HEK293 (cell line): ENCODE measurements around the gene JADE3.

Experiments
- BCL11B ChIP-seq: fragments of 450-650 bp; formaldehyde crosslinking; IDR thresholded peaks from 2 replicates; pipeline ENCODE4 v1.5.1; 2016; ENCODE audit warnings: low read depth, missing biosample characterization, missing genetic modification characterization
- FEZF1 ChIP-seq: fragments of 450-650 bp; formaldehyde crosslinking; IDR thresholded peaks from 2 replicates; pipeline ENCODE4 v1.5.1; 2016; ENCODE audit warnings: missing biosample characterization, missing genetic modification characterization
- GLI2 ChIP-seq: fragments of 450-650 bp; formaldehyde crosslinking; IDR thresholded peaks from 2 replicates; pipeline ENCODE4; 2017; ENCODE audit warnings: missing biosample characterization, missing genetic modification characterization, low read depth, borderline replicate concordance
- KLF1 ChIP-seq: fragments of 450-650 bp; formaldehyde crosslinking; IDR thresholded peaks from 2 replicates; pipeline ENCODE4 v1.5.1; 2016; ENCODE audit warnings: missing biosample characterization, missing genetic modification characterization
- OVOL3 ChIP-seq: fragments of 450-650 bp; formaldehyde crosslinking; IDR thresholded peaks from 2 replicates; pipeline ENCODE4 v1.5.1; 2016; ENCODE audit warnings: missing biosample characterization, missing genetic modification characterization
- PRDM2 ChIP-seq: fragments of 450-650 bp; formaldehyde crosslinking; IDR thresholded peaks from 2 replicates; pipeline ENCODE4 v1.5.1; 2016; ENCODE audit warnings: missing biosample characterization, missing genetic modification characterization, borderline replicate concordance
- YY1 ChIP-seq: fragments of 450-650 bp; formaldehyde crosslinking; IDR thresholded peaks from 2 replicates; pipeline ENCODE4 v1.5.1; 2018; ENCODE audit warnings: missing biosample characterization, missing genetic modification characterization
- ZBTB20 ChIP-seq: fragments of 450-650 bp; formaldehyde crosslinking; IDR thresholded peaks from 2 replicates; pipeline ENCODE4 v1.5.1; 2016; ENCODE audit warnings: missing biosample characterization, missing genetic modification characterization
- ZBTB26 ChIP-seq: fragments of 450-650 bp; formaldehyde crosslinking; optimal IDR thresholded peaks from 2 replicates; pipeline ENCODE3; 2016; ENCODE audit warnings: missing biosample characterization, mild to moderate bottlenecking, missing genetic modification characterization
- ZFP69B ChIP-seq: fragments of 450-650 bp; formaldehyde crosslinking; IDR thresholded peaks from 2 replicates; pipeline ENCODE4 v1.5.1; 2016; ENCODE audit warnings: missing biosample characterization, missing genetic modification characterization
- ZIC2 ChIP-seq: fragments of 450-650 bp; formaldehyde crosslinking; IDR thresholded peaks from 2 replicates; pipeline ENCODE4 v1.5.1; 2016; ENCODE audit warnings: missing biosample characterization, missing genetic modification characterization
- ZNF138 ChIP-seq: fragments of 450-650 bp; formaldehyde crosslinking; IDR thresholded peaks from 2 replicates; pipeline ENCODE4 v1.5.1; 2016; ENCODE audit warnings: missing biosample characterization, missing genetic modification characterization, borderline replicate concordance
- ZNF146 ChIP-seq: fragments of 450-650 bp; formaldehyde crosslinking; IDR thresholded peaks from 2 replicates; pipeline ENCODE4 v1.5.1; 2016; ENCODE audit warnings: missing biosample characterization, missing genetic modification characterization
- ZNF398 ChIP-seq: fragments of 450-650 bp; formaldehyde crosslinking; IDR thresholded peaks from 2 replicates; pipeline ENCODE4 v1.5.1; 2017; ENCODE audit warnings: missing biosample characterization, missing genetic modification characterization
- ZNF514 ChIP-seq: fragments of 450-650 bp; formaldehyde crosslinking; IDR thresholded peaks from 2 replicates; pipeline ENCODE4 v1.5.1; 2016; ENCODE audit warnings: missing biosample characterization, missing genetic modification characterization
- ZNF76 ChIP-seq: fragments of 450-650 bp; formaldehyde crosslinking; IDR thresholded peaks from 2 replicates; pipeline ENCODE4; 2016; ENCODE audit warnings: low read depth, missing biosample characterization, missing genetic modification characterization, borderline replicate concordance
- ZXDB ChIP-seq: fragments of 450-650 bp; formaldehyde crosslinking; IDR thresholded peaks from 2 replicates; pipeline ENCODE4 v1.5.1; 2016; ENCODE audit warnings: missing biosample characterization, missing genetic modification characterization
- TF ChIP-seq, protein P1 (sequence below): fragments of 450-650 bp; formaldehyde crosslinking; IDR thresholded peaks from 2 replicates; pipeline ENCODE4 v1.5.1; 2016; ENCODE audit warnings: missing biosample characterization, missing genetic modification characterization
- TF ChIP-seq, protein P2 (sequence below): fragments of 450-650 bp; formaldehyde crosslinking; IDR thresholded peaks from 2 replicates; pipeline ENCODE4 v1.5.1; 2016; ENCODE audit warnings: missing biosample characterization, missing genetic modification characterization
- TF ChIP-seq, protein P3 (sequence below): fragments of 450-650 bp; formaldehyde crosslinking; IDR thresholded peaks from 2 replicates; pipeline ENCODE4 v1.5.1; 2016; ENCODE audit warnings: missing biosample characterization, missing genetic modification characterization

The JADE3 gene

DNA sequence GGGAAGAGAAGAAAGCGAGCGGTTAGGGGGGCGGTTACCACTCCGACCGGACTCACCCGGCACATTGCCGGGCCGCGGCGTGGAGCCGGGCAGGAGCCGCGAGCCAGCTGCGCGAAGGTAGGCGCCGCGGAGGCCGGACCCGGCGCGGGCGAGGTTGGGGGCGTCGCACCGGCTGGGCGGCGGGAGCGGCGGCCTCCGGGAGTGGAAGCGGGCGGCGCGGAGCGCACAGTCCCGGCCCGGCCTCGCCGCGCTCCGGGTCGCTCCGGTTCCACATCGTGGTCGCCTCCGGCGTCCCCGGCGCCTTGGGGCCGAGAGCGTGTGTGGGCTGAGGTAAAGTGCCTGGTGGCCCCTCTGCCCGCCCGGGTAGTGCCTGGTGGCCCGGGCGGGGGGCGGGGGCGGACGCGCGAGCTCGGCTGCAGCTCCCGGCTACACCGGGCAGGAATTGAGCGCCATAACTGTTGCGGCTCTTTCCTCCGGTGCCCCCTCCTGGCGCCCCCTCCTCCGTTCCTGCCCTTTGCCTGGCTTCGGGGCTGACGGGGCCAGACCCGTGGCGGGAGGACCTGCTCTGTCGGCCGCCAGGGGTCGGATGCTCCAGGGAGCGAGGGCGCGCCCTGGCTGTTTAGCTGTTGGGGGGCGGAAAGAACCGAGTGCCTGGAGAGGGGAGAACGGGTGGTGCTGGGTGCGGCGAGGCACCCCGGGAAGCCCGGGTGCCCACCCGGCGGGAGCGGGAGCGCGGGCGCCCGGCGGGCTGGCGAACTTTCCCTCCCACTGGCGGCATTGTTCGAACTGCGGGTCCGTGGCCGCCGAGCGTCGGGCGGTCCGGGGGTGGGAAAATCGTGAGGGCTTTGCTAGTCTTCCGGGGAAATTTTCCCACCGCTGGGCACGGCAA lies 626 bp downstream of the JADE3 start (continued):
- TF ChIP-seq YY1 (tag by site-specific recombination) (no peak), ZBTB20 (peak; percentile 83; the same call in 1 of the 2 replicates), ZNF138 (tag by site-specific recombination) (no peak), ZNF146 (tag by site-specific recombination) (no peak), ZBTB26 (peak; percentile 86), KLF1 (0 out of 2 replicates have a peak, but pooled peaks have one; percentile 26), ZIC2 (tag by site-specific recombination) (peak; percentile 91), ZNF514 (tag by site-specific recombination) (no peak), PRDM2 (tag by site-specific recombination) (no peak), ZNF76 (tag by site-specific recombination) (peak; percentile 81), GLI2 (tag by site-specific recombination) (no peak), BCL11B (peak; percentile 61; the same call in 1 of the 2 replicates), FEZF1 (tag by site-specific recombination) (no peak), OVOL3 (no peak), ZXDB (tag by site-specific recombination) (peak; percentile 19; the same call in 1 of the 2 replicates), ZNF398 (peak; percentile 67), ZFP69B (tag by site-specific recombination) (no peak)
- TF ChIP-seq, protein P1, sequence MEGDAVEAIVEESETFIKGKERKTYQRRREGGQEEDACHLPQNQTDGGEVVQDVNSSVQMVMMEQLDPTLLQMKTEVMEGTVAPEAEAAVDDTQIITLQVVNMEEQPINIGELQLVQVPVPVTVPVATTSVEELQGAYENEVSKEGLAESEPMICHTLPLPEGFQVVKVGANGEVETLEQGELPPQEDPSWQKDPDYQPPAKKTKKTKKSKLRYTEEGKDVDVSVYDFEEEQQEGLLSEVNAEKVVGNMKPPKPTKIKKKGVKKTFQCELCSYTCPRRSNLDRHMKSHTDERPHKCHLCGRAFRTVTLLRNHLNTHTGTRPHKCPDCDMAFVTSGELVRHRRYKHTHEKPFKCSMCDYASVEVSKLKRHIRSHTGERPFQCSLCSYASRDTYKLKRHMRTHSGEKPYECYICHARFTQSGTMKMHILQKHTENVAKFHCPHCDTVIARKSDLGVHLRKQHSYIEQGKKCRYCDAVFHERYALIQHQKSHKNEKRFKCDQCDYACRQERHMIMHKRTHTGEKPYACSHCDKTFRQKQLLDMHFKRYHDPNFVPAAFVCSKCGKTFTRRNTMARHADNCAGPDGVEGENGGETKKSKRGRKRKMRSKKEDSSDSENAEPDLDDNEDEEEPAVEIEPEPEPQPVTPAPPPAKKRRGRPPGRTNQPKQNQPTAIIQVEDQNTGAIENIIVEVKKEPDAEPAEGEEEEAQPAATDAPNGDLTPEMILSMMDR (tag by site-specific recombination): peak; percentile 97
- TF ChIP-seq, protein P2, sequence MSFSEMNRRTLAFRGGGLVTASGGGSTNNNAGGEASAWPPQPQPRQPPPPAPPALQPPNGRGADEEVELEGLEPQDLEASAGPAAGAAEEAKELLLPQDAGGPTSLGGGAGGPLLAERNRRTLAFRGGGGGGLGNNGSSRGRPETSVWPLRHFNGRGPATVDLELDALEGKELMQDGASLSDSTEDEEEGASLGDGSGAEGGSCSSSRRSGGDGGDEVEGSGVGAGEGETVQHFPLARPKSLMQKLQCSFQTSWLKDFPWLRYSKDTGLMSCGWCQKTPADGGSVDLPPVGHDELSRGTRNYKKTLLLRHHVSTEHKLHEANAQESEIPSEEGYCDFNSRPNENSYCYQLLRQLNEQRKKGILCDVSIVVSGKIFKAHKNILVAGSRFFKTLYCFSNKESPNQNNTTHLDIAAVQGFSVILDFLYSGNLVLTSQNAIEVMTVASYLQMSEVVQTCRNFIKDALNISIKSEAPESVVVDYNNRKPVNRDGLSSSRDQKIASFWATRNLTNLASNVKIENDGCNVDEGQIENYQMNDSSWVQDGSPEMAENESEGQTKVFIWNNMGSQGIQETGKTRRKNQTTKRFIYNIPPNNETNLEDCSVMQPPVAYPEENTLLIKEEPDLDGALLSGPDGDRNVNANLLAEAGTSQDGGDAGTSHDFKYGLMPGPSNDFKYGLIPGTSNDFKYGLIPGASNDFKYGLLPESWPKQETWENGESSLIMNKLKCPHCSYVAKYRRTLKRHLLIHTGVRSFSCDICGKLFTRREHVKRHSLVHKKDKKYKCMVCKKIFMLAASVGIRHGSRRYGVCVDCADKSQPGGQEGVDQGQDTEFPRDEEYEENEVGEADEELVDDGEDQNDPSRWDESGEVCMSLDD (tag by site-specific recombination): peak; percentile 51; the same call in 1 of the 2 replicates
- TF ChIP-seq, protein P3, sequence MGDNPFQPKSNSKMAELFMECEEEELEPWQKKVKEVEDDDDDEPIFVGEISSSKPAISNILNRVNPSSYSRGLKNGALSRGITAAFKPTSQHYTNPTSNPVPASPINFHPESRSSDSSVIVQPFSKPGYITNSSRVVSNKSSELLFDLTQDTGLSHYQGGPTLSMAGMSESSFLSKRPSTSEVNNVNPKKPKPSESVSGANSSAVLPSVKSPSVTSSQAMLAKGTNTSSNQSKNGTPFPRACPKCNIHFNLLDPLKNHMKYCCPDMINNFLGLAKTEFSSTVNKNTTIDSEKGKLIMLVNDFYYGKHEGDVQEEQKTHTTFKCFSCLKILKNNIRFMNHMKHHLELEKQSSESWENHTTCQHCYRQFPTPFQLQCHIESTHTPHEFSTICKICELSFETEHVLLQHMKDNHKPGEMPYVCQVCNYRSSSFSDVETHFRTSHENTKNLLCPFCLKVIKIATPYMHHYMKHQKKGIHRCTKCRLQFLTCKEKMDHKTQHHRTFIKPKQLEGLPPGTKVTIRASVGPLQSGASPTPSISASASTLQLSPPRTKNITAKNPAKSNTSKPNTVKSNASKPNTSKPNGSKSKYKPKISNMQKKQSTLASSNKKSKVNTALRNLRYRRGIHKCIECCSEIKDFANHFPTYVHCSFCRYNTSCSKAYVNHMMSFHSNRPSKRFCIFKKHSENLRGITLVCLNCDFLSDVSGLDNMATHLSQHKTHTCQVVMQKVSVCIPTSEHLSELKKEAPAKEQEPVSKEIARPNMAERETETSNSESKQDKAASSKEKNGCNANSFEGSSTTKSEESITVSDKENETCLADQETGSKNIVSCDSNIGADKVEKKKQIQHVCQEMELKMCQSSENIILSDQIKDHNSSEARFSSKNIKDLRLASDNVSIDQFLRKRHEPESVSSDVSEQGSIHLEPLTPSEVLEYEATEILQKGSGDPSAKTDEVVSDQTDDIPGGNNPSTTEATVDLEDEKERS (tag by site-specific recombination): no peak
